Cerebellar cortex (tissue), 1 donor: ENCODE data around the gene WBP2.
"Not testable (repeated sequence)": the region's sequence is repeated elsewhere in the genome, so short reads cannot be mapped to it uniquely, and the experiment has no call there.

Source experiments
- DNase-seq: peaks from one replicate; pipeline ENCODE4 v3.0.0-alpha.2; 2015; ENCODE audit warnings: low spot score

Gene WBP2

GRCh38 chr17:75888484-75888883, 33.3 kb upstream of the WBP2 start:
- DNase-seq: no peak

DNA sequence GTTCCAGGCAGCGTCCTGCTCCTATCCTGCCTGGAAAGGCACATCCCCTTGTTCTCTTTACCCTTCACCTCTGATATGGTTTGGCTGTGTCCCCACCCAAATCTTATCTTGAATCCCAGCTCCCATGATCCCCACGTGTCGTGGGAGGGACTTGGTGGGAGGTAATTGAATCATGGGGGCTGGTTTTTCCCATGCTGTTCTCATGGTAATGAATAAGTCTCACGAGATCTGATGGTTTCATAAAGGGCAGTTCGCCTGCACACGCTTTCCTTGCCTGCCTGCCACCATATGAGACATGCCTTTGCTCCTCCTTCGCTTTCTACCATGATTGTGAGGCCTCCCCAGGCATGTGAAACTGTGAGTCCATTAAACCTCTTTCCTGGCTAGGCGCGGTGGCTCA, 30.7 kb upstream of the WBP2 start:
- DNase-seq: not testable (repeated sequence)

DNA sequence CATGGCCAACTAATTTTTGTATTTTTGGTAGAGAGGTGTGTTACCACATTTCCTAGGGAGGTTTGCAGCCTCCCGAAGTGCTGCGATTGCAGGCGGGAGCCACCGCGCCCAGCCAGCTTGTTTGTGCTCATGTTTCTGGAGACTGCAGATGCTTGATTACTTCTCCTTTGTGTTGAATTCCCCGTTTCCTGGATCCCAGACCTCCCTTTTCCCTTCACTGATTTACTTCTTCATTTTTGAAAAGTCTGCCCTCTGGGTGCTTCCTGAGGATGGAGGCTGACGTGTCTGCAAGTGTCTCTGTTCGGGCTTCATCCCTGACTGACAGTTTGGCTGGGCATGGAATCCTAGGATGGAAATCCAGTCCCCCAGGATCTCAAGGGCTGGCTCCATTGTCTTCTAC, 30.3 kb upstream of the WBP2 start:
- DNase-seq: no peak

- DNase-seq: no peak
Observed at GRCh38 chr17:75881678-75882454, 26.7 kb upstream of the WBP2 start.

GRCh38 chr17:75880266-75880665, 25.1 kb upstream of the WBP2 start:
- DNase-seq: no peak

DNA sequence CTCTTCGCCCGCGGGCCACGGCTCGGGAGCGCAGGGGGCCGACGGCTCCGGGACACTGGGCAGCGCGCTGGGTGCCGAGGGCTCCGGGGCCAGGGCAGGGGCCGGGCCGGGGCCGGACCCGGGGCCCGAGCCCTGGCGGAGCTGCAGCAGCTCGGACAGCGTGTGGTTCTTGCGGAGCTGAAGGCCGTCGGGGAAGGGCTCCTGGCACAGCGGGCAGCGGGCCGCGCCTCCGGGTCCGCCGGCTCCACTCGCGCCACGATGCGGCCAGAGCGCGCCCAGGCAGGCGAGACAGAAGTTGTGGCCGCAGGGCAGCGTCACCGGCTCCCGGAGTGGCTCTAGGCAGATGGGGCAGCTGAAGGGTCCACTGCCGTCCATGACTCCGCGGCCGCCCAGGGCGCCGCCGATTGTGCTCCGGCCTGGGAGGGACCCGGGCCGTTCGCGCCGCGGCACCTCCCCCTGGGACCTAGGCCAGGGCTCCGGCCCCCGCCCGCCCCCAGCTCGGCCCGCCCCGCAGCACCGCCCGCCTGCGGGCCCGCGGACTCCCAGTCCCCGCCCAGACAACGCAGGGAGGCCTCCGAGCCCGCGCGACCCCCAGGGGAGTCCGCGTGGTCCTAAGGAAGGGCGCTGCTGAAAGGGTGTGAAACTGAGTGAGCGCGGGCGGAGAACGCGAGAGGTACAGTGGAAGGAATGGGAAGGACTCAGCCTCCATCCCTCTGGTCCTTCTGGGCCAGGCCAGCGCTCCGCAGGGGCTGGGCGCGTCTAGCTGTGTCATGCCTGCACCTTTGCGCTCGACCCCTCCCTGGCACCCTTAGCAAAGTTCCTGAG, 23.3 kb upstream of the WBP2 start, which contains the start of gene TRIM47:
TSS of gene TRIM47 (minus strand) at position 408 of the 825 bp plus-strand sequence. CDS start at position 375, 33 bp downstream.
- DNase-seq: no peak

DNA sequence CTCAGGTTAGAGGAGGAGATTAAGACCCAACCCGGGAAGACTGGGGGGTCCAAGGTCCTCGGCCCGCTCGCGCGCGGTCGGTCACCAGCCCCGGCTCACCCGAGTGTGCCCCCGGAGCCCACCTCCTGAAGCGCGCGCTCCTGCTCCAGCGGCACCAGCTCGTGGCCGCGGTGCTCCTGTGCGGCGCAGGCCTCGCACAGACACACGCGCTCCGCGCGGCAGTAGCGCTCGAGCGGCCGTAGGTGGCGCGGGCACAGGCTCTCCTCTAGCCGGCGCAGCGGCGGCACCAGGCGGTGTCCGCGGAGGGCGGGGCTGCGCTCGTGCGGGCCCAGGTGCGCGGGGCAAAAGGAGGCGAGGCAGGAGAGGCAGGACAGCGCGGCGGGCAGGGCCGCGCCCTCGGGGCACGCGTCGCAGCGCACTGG, 22.6 kb upstream of the WBP2 start:
- peak; percentile 53 for DNase-seq

GRCh38 chr17:75876938-75877751, 22.0 kb upstream of the WBP2 start:
- peak; percentile 50 for DNase-seq

GRCh38 chr17:75876190-75876937, 21.2 kb upstream of the WBP2 start:
- peak; percentile 47 for DNase-seq

GRCh38 chr17:75875940-75876189, 20.7 kb upstream of the WBP2 start:
- DNase-seq: no peak

GRCh38 chr17:75875182-75875939, 20.2 kb upstream of the WBP2 start:
- DNase-seq: no peak

DNA sequence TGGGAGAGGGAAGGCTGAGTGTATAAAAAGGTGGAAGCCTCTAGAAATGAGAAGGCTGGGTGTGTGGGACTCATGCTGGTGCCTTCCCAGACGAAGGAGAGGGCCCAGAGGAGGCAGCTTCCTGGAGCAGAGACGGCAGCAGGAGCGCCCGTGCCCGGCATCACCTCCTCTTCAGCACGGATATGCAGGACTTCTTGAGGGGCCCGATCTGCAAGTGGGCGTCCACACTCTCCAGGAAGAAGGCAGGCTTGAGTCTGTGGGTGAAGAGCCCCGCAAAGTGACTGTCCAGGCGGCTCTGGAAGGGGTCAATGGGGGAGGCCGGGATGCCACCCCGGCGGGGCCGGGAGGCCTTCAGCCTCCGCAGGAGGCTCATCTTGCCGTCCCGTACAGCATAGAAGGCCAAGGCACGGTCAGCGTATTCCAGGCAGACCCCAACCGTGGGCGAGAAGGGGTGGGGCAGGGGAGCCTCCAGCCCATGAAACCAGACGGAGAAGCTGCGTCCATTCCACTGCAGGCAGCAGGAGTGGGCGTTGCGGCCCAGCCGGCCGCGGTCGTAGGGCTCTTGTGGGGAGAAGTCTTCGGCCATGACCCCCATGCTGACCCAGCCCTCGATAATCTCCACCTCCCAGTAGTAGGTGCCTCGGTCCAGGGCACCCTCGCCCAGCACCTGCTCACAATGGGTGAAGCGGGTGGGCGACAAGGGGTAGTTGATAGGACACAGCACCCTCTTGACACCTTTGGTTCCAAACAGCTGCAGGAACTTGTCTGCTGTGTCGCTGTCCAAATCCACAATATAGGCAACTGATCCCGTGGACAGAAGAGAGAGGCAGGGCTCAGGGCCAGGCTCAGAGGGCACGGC, 19.4 kb upstream of the WBP2 start:
- DNase-seq: no peak

DNA sequence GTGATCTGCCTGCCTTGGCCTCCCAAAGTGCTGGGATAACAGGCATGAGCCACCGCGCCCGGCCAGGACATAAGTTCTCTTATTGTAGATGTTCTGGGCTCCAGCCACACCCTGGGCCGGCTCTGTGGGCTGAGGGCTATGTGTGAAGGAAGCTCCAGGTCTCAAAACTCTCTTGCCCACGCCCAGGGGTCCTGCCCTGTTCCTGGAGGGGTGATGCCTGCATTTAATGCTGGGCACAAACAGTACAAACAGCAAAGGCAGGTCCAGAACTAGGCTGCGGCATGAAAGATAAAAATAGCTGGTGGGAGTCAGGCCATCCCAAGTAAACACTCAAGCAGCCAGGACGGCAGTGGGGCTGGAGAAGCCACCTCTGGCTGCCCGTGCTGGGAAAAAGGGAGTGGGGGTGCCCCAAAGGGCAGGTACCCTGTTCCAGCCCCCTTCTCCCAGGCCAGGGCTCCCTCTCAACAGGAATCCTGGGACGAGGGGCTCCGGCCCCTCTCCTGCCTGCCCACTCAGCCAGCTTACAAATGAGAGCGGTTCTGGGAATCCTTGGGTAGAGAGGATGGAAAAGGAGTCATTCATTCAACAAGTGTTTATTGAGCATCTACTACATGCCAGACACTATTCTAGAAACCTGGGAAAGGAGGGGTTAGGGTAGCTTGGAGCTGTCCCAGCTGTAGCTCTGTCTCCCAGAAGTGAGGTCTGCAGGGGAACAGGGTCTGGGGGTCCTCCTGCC, 18.6 kb upstream of the WBP2 start:
- no peak for DNase-seq

- no peak for DNase-seq
Observed at GRCh38 chr17:75872434-75873351, 17.6 kb upstream of the WBP2 start.

- DNase-seq: not testable (repeated sequence)
Observed at GRCh38 chr17:75870228-75870627, 15.1 kb upstream of the WBP2 start.

- DNase-seq: peak; percentile 42
Observed at GRCh38 chr17:75869282-75870141, 14.4 kb upstream of the WBP2 start.

GRCh38 chr17:75868730-75869281, 13.7 kb upstream of the WBP2 start:
- DNase-seq: not testable (repeated sequence)
